WTC11 (cell line): Measurements from ENCODE around the gene CMC2.

Experiments
- ATF3 ChIP-seq: sonication (generic); formaldehyde crosslinking; conservative IDR thresholded peaks from 2 replicates; pipeline ENCODE4 v1.8.1; 2022; ENCODE audit warnings: mild to moderate bottlenecking, missing genetic modification reagents
- CBFB ChIP-seq: sonication (generic); formaldehyde crosslinking; IDR thresholded peaks from 2 replicates; pipeline ENCODE4 v1.8.1; 2022; ENCODE audit warnings: mild to moderate bottlenecking, low read depth, missing genetic modification reagents
- E2F4 ChIP-seq: sonication (generic); formaldehyde crosslinking; IDR thresholded peaks from 2 replicates; pipeline ENCODE4 v1.8.1; 2022; ENCODE audit warnings: low read depth, mild to moderate bottlenecking, moderate library complexity, missing genetic modification reagents, borderline replicate concordance
- ETV6 ChIP-seq: sonication (generic); formaldehyde crosslinking; IDR thresholded peaks from 2 replicates; pipeline ENCODE4 v1.8.1; 2022; ENCODE audit warnings: mild to moderate bottlenecking, missing genetic modification reagents
- MYBL2 ChIP-seq: sonication (generic); formaldehyde crosslinking; IDR thresholded peaks from 2 replicates; pipeline ENCODE4 v1.8.1; 2023; ENCODE audit warnings: mild to moderate bottlenecking, moderate library complexity, missing genetic modification reagents
- SP1 ChIP-seq: sonication (generic); formaldehyde crosslinking; conservative IDR thresholded peaks from 2 replicates; pipeline ENCODE4 v1.8.1; 2022; ENCODE audit warnings: missing genetic modification reagents
- TF ChIP-seq, protein P1 (sequence below): fragments of 200-600 bp; IDR thresholded peaks from 2 replicates; pipeline ENCODE4 v1.8.0; 2022; ENCODE audit warnings: antibody characterized with exemption

DNA sequence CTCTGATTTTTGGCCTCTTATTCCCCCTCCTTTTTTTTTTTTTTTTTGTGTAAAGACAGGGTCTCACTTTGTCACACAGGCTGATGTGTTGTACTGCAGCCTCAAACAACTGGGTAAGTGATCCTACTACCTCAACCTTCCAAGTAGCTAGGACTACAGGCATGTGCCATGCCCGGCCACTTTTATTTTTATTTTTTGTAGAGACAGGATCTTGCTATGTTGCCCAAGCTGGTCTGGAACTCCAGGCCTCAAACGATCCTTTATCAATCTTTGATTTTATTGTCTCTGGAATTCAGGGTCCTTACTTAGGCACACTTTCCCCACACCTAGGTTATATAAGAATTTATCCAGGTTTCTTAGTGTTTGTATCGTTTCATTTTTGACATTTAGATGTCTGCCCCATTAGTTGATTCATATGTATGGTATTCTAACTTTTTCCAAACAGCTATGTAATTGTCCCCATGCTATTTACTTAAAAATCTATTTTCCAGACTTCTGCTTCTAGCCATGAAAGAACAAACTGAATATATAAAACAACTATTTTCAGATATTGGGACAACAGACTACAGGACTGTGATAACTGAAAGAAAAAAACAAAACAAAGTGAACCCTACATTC is 13.9 kb downstream of the CMC2 start:
- TF ChIP-seq, protein P1, sequence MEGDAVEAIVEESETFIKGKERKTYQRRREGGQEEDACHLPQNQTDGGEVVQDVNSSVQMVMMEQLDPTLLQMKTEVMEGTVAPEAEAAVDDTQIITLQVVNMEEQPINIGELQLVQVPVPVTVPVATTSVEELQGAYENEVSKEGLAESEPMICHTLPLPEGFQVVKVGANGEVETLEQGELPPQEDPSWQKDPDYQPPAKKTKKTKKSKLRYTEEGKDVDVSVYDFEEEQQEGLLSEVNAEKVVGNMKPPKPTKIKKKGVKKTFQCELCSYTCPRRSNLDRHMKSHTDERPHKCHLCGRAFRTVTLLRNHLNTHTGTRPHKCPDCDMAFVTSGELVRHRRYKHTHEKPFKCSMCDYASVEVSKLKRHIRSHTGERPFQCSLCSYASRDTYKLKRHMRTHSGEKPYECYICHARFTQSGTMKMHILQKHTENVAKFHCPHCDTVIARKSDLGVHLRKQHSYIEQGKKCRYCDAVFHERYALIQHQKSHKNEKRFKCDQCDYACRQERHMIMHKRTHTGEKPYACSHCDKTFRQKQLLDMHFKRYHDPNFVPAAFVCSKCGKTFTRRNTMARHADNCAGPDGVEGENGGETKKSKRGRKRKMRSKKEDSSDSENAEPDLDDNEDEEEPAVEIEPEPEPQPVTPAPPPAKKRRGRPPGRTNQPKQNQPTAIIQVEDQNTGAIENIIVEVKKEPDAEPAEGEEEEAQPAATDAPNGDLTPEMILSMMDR = no peak
- TF ChIP-seq CBFB (no peak), SP1 (CRISPR knock-in tag) (no peak), ETV6 (CRISPR knock-in tag) (no peak), ATF3 (CRISPR knock-in tag) (no peak), MYBL2 (no peak), E2F4 (CRISPR knock-in tag) (no peak)
